Stomach (tissue), 9 donors: ENCODE data around the gene EPHA6. TPM values are rescaled to one million over a fixed set of nuclear protein-coding genes. Genes with fewer than 3 reads are reported as not detected.

ENCODE experiments used
- DNase-seq, 2 donors: peaks; one replicate each; pipeline versions ENCODE4 v3.0.0 to v3.0.0-alpha.2; 2013 to 2019
- H3K27ac ChIP-seq, 5 donors: fragments of 200-600 bp in 4 of 5; sonication (generic) in 4 of 5; one replicate each; pipeline ENCODE4 v1.5.1; 2013 to 2019; ENCODE audit warnings: mild to moderate bottlenecking in 1 of 5, moderate library complexity in 1 of 5
- H3K27me3 ChIP-seq, 3 donors: fragments of 200-600 bp; sonication (generic); one replicate each; pipeline ENCODE4 v1.5.1; 2017 to 2019; ENCODE audit warnings: mixed run types in 1 of 3
- H3K36me3 ChIP-seq, 4 donors: fragments of 200-600 bp; sonication (generic); 1 replicate in 3 of 4; 2 replicates in 1 of 4; pipeline ENCODE4 v1.5.1; 2016 to 2019
- H3K4me1 ChIP-seq, 4 donors: fragments of 200-600 bp; sonication (generic); one replicate each; pipeline ENCODE4 v1.5.1; 2016 to 2019
- H3K4me3 ChIP-seq, 4 donors: fragments of 200-600 bp; sonication (generic) in 3 of 4; one replicate each; pipeline ENCODE4 v1.5.1; 2016 to 2019; ENCODE audit warnings: mild to moderate bottlenecking in 1 of 4
- H3K9me3 ChIP-seq, 4 donors: fragments of 200-600 bp; sonication (generic); one replicate each; pipeline ENCODE4 v1.5.1; 2016 to 2019
- CTCF ChIP-seq, 7 experiments: fragments of 450-650 bp in 4 of 7; fragments of 200-600 bp in 3 of 7; sonication (generic) in 3 of 7; IDR thresholded peaks; one replicate each; pipeline ENCODE4 v1.5.1; 2016 to 2019; ENCODE audit warnings: antibody characterized with exemption in 7 of 7, control low read depth in 2 of 7, mild to moderate bottlenecking in 1 of 7
- EP300 ChIP-seq: sonication (generic); formaldehyde crosslinking; IDR thresholded peaks from one replicate; pipeline ENCODE4 v1.6.1; 2017; ENCODE audit warnings: antibody characterized with exemption
- POLR2A ChIP-seq, 4 donors: fragments of 450-650 bp; IDR thresholded peaks; one replicate each; pipeline ENCODE4 v1.6.1; 2016; ENCODE audit warnings: antibody characterized with exemption in 4 of 4, control low read depth in 2 of 4, mild to moderate bottlenecking in 1 of 4, moderate library complexity in 1 of 4
- POLR2AphosphoS5 ChIP-seq, 3 donors: sonication (generic); formaldehyde crosslinking; IDR thresholded peaks; one replicate each; pipeline ENCODE4 v1.6.1; 2016; ENCODE audit warnings: antibody characterized with exemption in 3 of 3
- WGBS, 5 donors: extraction: QIAGEN DNeasy Blood & Tissue Kit in 3 of 5; methylation state at CpG; one replicate each; pipeline versions ENCODE4 v1.1.5 to v1.1.7; 2013 to 2018; 5-methylcytosine and 5-hydroxymethylcytosine counted together
- intact Hi-C: fragments of 100-400 bp; cut with DNase I; formaldehyde crosslinking; loops from one replicate; pipeline ENCODE4 v1.15.1; 2023; ENCODE audit warnings: low total_unique reads
- polyA plus RNA-seq, 3 donors: library from polyadenylated mRNA; stranded (reverse); fragments of 200-250 nt; gene quantifications; one replicate each; pipeline ENCODE4 v1.2.3, GENCODE V29; 2013
- total RNA-seq, 5 donors: library from RNA; depleted of rRNA; stranded (reverse); fragments of >200 nt; gene quantifications; one replicate each; pipeline versions ENCODE4 v1.1.0 to v1.2.3, GENCODE V29; 2014 to 2016
- donor health status: healthy with polysubstance abuse.
- donor health status: Bipolar disorder and iron deficiency.
- donor health status: healthy.

Gene EPHA6
- total and polyA plus RNA-seq, 8 donors, result 0.18 to 179 (median 14.7) TPM; not detected in 4

- no peak overlapping the region for H3K27ac ChIP-seq
Observed at GRCh38 chr3:97706226-97706625, 891.8 kb downstream of the EPHA6 start.

GRCh38 chr3:97711654-97712053 is 897.3 kb downstream of the EPHA6 start:
- DNase-seq, result no peak
- no peaks in the 10 kb centered on the region for H3K9me3 ChIP-seq
- no peak for TF ChIP-seq CTCF (IDR thresholded peaks at IDR 0.05)
- TF ChIP-seq POLR2AphosphoS5 (IDR thresholded peaks at IDR 0.05), result no peak
- TF ChIP-seq EP300, result no peak
- no peak for TF ChIP-seq POLR2A (IDR thresholded peaks at IDR 0.05)
- H3K27ac ChIP-seq, result no peak overlapping the region
- H3K36me3 ChIP-seq, result no peaks in the 10 kb centered on the region
- no peaks in the 10 kb centered on the region for H3K27me3 ChIP-seq
- intact Hi-C loops, result no loop called here
- H3K4me3 ChIP-seq, result no peak overlapping the region
- no peaks in the 10 kb centered on the region for H3K4me1 ChIP-seq

More at GRCh38 chr3:97706226-97706625, 891.8 kb downstream of the EPHA6 start:
- H3K27me3 ChIP-seq, result no peaks in the 10 kb centered on the region
- DNase-seq, result no peak
- intact Hi-C loops, result no loop called here
- no peaks in the 10 kb centered on the region for H3K36me3 ChIP-seq
- no peak overlapping the region for H3K4me3 ChIP-seq
- no peaks in the 10 kb centered on the region for H3K4me1 ChIP-seq
- 83 to 91% (median 86%) methylated on average over 4 of the region's 4 CpGs for WGBS, 5 donors
- no peak for TF ChIP-seq EP300
- no peak for TF ChIP-seq CTCF (IDR thresholded peaks at IDR 0.05)
- TF ChIP-seq POLR2A (IDR thresholded peaks at IDR 0.05), result no peak
- TF ChIP-seq POLR2AphosphoS5 (IDR thresholded peaks at IDR 0.05), result no peak
- H3K9me3 ChIP-seq, result no peaks in the 10 kb centered on the region

- H3K4me1 ChIP-seq, result no peaks in the 10 kb centered on the region
- no peak overlapping the region for H3K27ac ChIP-seq
- H3K36me3 ChIP-seq, result no peaks in the 10 kb centered on the region
- H3K4me3 ChIP-seq, result no peak overlapping the region
- no peaks in the 10 kb centered on the region for H3K9me3 ChIP-seq
- no peaks in the 10 kb centered on the region for H3K27me3 ChIP-seq
- WGBS, 5 donors, result 18 to 29% (median 27%) methylated on average over 3 of the region's 3 CpGs
- no peak for TF ChIP-seq POLR2A (IDR thresholded peaks at IDR 0.05)
- no peak for TF ChIP-seq CTCF (IDR thresholded peaks at IDR 0.05)
- TF ChIP-seq POLR2AphosphoS5 (IDR thresholded peaks at IDR 0.05), result no peak
- TF ChIP-seq EP300, result no peak
- intact Hi-C loops, result no loop called here
- DNase-seq, result no peak
Observed at GRCh38 chr3:97712919-97713318, 898.5 kb downstream of the EPHA6 start.

GRCh38 chr3:97713634-97714033 is 899.2 kb downstream of the EPHA6 start:
- intact Hi-C loops, result no loop called here
- Histone ChIP-seq H3K27ac (no peak overlapping the region), H3K4me1 (no peaks in the 10 kb centered on the region), H3K27me3 (no peaks in the 10 kb centered on the region), H3K9me3 (no peaks in the 10 kb centered on the region), H3K4me3 (no peak overlapping the region), H3K36me3 (no peaks in the 10 kb centered on the region)
- no peak for DNase-seq
- no peak for TF ChIP-seq EP300
- no peak for TF ChIP-seq CTCF (IDR thresholded peaks at IDR 0.05)
- no peak for TF ChIP-seq POLR2A (IDR thresholded peaks at IDR 0.05)
- WGBS, 5 donors, result 45 to 65% (median 55%) methylated on average over 1 of the region's 1 CpG
